HG03457 (cell line): ENCODE results near the gene KIF26B.

Experiments
- ATAC-seq: cut with Tn5 transposase; IDR thresholded peaks from one replicate; pipeline ENCODE4 v1.9.1; 2021; ENCODE audit warnings: moderate number of reproducible peaks; ENCODE audit not compliant: unreplicated experiment

The KIF26B gene

DNA sequence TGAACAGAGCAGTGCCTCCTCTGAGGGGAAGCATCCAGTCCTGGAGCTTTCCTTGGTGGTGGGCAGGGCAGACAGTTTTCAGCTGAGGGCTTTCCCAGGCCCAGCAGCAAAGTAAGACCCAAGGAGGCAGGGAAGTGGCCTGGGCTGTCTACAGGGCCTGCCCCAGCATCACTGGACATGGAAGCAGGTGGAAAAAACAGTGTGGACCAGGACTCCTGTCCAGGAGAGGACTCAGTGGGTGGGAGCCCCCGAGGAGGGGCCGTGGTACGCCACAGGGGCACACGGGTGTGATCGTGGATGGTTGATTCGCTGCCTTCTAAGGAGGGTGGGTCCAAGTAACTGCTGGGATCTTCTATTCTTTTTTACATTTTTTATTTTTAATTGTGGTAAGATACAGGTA, 387.6 kb downstream of the KIF26B start:
- ATAC-seq = no peak

DNA sequence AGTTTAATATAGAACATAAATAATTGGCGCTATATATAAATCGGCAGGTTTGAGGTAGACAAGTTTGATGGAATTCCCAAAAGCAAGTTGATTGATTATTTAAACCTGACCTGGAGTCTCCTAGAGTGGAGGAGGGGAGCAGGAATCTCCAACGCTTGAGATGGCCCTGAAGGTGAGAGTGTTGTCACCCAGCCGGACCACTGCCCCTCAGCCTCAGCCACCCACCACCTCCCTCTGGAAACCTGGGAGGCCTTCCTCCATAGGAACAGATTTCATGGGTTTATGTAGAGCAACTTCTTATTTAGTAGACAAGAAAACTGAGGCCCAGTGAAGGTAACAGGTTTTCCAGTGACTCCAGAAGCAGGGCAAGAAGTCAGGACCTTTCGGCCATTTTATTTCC, 389.5 kb downstream of the KIF26B start:
- no peak for ATAC-seq

DNA sequence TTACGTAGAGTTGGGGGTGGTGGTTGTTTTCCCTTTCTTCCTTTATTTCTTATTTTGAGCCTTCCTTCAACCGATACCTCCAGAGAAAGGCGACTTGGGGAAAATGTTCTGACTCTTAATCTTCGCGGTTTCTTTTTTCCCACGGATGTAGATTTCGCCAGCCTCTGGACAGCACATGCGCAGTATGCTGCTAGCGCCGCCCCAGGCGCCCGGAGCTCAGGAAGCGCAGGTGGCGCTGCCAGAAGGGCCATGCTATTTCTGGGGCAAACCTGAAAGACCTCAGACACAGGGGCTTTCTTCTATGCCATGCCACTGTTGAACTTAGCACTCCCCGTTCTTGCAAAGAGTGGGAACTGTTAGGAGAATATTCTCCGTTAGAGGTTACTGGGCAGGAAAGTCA, 392.1 kb downstream of the KIF26B start:
- ATAC-seq = no peak

DNA sequence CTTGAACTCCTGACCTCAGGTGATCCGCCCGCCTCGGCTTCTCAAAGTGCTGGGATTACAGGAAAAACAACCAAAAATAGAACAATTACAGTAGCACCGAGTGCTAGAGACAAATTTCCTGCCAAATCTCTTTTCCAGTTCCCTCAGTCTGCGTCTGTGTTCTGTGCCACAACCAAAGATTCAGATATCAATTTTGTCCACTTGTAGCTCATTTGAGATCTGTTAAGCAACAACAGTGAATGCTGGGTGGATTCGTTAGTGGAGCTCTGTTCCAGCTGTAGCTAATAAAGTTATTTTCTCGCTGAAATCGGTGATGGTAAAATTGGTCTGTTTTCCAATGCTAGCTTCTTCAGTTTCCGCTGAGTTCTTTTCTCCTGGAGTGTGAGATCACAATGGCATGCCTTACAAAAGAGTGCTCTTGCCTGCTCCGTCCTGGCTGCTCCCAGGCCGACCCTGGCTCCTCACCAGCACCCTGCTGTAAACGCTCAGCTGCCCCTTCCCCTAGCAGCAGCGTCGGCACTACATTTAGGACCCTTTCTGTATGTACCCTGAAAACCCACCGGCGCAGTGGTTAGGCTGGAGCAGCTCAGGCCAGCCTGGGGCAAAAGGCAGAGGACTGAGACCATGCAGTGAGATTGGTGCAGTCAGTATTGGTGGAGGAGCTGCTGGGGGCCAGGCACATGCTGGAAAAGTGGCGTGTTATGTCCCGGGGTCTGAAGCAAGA, 395.4 kb downstream of the KIF26B start:
- ATAC-seq = no peak

DNA sequence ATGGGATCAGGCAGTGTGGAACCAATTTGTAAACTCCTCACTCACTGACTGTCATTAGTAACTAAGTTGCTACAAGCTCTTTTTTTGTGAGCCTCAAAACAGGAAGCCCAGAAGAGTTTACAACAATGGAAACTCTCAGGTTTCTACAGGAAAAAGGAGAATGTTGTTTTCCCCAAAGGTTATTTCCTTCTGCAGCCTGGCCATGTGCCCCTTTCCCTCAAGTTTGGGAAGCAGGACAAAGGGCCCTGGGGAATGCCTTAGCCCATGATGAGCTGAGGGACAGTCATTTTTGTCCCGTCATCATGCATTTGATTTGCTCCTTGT, 395.9 kb downstream of the KIF26B start:
- ATAC-seq = no peak

DNA sequence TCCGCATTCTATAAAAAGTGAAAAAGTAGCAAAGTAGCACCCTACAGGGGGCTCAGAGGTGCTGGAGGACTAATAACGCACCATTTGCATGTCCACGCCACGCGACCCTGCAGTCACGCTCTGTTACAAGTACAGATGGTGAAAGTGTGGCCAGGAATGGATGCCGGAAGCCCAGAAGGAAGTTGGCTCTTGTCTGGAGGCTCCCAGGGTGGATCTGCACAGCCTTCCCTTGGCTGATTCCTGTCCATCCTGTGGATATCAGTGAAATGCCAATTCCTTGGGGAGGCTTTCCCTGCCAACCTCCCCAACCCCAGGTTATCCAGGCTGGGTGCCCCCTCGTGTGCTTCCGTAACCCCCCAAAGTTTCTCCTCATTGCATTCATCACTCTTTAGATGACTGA, 396.8 kb downstream of the KIF26B start:
- no peak for ATAC-seq

DNA sequence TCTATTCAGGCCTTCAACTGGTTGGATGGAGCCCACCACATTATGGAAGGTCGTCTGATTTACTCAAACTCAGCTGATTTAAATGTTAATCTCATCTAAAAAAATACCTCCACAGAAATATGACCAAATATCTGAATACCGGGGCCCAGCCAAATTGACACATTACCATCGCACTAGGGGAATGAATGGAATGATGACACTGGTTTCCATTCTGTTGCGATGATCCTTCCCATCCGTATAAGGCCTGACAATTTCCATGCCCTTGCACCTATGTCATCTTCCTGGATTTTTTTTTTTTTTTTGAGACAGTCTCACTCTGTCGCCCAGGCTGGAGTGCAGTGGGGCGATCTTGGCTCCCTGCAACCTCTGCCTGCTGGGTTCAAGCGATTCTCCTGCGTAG, 397.5 kb downstream of the KIF26B start:
- ATAC-seq = no peak

DNA sequence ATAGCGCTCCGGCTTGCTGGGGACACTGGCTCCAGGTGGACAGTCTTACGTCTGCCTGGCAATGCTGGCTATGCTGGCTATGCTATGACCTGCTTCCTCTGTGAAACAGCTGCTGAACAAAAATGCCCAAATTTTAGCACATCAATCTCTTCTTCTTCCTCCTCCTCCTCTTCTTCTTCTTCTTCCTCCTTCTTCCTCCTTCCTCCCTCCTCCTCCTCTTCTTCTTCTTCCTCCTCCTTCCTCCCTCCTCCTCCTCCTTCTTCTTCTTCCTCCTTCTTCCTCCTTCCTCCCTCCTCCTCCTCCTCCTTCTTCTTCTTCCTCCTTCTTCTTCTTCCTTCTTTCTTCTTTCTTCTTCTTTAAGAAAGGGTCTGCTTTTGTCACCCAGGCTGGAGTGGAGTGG, 401.3 kb downstream of the KIF26B start:
- no peak for ATAC-seq

DNA sequence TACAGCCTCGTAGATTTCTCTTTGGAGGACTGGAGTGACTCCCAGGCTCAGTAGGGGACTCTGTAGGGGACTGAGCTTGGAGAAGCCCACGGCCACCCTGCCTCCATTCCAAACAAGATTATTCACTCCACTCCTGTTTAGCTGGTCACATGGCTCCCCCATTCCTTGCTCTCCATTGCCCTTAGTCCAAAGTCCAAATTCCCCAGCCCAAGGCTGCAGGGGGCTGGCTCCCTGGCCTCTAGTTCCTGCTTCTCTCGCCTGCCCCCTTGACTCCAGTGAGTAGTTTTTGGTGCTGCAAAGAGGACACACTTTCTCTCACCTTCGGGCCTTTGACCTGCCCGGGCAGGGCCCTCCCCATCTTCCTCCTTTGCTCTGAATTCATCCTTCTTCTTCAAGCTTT, 403.3 kb downstream of the KIF26B start:
- no peak for ATAC-seq

DNA sequence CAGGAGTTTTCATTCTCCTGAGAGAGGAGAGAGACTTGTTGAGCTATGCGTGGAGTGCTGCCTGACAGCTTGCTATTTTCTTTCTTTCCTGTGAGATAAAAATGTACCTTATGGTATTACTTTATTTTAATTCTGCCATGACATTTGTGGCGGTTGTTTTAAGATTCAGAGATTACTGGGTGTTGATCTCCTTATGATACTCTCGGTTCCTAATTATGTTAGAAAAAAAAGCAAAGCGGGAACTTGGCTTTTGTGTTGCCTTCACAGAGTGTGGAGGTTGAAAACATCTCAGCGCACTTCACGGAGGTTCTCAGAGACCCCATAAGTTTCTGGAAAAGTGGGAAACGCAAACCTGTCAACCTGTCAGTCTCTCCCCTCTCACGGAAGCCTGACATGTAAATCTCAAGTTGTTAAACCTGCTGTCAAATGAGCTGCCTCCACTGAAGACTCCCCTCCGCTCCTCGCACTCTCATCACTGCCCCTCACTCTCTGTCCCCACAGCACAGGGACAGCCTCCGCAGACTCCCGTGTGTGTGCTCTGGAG, 405.6 kb downstream of the KIF26B start:
- no peak for ATAC-seq

DNA sequence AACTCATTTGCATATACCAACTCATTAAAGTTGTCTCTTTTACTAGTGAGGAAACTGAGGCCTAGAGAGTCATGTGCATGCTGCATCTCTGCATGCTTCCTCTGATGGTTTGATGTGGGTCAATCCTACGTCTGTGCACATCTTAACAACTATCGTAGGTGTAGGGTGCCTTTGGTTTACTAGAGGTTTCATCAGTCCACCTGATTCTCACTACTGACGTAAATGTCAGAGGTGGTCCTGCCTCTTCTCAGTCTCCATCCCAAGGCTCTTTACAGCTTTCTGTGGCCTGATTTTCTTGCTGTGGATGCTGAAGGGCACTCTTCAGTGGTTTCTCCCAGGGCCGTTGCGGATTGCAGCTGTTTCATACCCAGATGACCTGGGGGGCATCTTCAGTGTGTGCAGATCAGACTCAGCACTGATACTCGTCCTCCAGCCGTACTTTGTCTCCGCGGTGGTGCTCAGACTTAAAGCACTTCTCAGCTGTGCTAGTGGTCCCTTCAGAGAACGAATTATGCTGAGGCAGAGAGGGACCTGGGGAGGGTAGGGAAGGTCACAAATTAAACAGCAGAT, 407.0 kb downstream of the KIF26B start:
- ATAC-seq = no peak

DNA sequence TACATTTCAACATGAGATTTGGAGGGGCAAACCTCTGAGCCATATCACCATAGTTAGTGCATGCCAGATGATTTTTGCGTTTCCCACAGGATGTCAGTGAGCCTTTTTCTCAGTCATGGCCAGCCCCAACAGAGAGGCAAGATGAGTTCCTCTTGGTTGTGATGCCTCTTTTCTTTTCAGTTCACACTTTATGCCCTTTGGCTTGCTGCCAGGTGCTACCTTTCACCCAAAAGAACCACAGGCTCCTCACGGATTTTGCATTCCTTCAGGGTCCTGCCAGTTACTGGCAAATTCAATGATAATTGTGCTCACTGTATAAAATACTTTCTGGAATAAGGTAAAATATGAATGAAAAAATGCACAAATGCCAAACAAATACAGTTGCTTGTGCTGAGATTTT, 411.3 kb downstream of the KIF26B start:
- no peak for ATAC-seq

DNA sequence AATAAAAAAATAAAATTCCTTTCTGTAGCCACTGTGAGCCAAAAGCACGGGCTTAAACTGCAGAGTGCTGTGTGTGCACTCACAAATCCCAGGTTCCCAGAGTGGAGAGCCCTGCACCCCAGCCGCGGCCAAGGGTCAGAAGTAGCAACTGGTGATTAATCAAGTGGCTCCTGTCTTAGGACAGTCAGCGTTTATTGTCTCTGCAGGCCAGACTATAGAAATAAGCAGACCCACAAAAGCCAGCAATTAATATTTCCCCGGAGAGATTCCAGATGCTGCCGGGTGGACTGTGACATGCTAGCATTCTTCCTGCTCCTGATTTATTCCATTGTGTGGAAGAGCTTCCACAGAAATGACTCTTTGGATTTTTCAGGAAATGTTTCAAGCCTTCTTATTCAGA, 412.2 kb downstream of the KIF26B start:
- ATAC-seq = no peak

DNA sequence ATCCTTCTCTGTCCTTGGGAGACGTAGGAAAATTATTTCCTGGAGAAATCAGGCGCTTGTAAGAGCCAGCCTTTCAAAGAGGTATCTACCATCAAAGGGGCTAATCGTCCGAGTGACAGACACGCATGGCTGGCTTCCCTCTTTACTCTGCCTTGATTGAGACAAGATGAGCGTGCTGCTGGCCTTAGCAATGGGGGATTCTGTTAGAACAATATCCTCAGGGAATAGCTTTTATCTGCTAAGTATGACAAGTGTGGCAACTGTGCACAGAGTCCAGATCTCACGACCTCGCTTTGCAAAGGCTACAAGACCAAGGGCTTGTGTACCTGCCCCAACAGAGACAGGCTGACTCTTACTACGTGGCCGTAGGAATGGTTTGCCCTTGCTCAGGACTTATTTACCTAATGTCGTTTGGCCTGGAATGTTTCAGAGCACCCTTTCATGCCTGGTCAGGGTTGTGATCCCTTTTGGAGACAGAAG, 417.1 kb downstream of the KIF26B start:
- ATAC-seq = no peak

DNA sequence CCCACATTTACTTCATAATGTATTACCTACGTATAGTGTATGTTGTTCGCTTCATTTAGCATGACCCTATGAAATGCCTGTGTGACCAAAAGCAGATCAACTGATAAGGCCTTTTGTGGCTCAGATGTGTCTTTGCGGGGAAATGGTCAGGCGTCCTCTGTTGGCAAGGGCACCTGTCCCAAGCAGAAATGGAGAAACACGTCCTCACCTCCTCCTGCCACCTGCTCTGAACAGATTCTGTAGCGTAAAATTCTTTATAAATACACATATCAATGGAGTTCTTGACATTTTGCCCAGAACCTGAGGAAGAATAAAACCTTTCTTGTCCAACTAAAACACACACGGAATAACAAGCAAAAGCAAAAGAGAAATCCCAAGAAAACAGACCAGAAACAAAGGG, 417.9 kb downstream of the KIF26B start:
- no peak for ATAC-seq

DNA sequence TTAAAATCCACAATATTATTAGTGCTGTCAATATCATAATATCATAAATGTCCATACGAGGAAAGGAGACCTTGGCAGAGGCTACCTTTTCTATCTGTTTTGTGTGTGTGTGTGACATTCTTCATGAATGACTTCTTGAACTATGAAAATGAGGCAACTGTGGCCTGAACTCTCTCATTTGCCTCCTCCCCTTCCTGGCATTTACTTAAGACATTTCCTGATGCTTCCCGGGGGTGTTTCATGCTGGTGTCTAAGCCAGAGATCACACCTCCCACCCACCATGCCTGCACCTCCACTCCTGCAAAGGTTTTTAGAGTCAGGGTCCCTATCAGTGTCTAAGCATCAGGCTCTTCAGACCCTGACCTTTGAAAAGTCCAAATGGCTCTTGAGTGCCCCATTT, 420.9 kb downstream of the KIF26B start:
- no peak for ATAC-seq

DNA sequence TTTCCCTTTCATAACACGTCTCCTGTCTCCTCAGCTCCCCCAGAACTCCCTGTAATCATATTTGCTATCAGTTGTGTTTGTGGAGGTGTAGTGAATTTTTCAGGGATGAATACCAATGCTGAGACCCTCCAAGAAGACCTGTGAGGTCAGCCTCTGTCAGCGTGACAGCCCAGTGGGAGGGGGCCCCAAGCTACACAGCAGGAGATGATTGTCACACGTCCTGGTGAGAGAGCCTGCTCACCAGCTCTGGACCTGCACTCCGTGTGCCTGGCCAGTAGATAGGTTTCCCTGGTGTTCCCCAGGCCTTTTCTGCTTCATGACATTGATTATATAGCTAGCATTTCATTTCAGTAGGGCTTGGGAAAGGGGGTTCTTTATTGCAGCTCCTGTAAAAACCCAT, 421.5 kb downstream of the KIF26B start:
- ATAC-seq = no peak

DNA sequence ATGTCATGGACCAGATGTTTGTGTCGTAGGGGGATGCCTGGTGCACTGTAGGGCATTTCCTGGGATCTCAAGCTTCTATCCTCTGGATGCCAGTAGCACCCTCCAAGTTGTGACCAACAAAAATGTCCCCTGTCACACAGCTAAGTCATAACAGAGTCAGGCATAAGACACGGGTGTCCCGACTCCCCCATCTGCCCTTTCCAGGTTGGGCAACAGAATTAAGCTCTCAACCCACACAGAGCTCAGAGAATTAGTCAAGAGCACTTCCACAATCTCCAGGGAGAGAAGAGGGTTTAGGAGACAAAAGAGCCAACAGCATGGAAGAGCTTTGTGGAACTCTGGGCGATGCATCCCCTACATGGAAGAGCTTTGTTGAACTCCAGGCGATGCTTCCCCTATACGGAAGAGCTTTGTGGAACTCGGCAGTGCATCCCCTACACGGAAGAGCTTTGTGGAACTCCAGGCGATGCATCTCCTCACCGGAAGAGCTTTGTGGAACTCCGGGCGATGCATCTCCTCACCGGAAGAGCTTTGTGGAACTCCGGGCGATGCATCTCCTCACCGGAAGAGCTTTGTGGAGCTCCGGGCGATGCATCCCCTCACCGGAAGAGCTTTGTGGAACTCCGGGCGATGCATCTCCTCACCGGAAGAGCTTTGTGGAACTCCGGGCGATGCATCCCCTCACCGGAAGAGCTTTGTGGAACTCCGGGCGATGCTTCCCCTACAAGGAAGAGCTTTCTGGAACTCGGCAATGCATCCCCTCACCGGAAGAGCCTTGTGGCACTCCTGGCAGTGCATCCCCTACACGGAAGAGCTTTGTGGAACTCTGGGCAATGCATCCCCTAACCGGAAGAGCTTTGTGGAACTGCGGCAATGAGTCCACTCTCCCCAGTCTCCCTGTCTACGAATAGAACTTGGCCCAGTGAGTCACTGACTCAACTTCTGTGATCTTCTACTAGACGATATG, 422.7 kb downstream of the KIF26B start:
- ATAC-seq = no peak

DNA sequence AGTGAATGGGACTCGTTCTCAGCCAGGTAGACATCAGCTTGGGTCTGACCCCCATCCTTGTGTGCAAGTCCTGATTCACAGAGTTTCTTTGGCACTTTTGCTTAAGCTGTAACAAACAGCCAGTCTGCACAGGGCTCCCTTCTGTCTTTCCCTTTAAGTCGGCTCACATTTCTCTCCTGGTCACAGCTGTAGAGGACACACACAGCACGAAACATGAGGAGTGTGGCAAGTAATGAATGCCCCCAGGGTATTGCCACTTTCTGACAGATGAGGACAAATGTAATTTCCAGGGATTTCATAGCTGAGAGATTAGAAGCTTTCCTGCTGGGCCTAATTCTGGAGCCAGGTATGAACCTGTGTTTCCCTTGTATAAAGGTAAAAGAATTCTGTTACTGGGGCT, 423.5 kb downstream of the KIF26B start:
- ATAC-seq = no peak

DNA sequence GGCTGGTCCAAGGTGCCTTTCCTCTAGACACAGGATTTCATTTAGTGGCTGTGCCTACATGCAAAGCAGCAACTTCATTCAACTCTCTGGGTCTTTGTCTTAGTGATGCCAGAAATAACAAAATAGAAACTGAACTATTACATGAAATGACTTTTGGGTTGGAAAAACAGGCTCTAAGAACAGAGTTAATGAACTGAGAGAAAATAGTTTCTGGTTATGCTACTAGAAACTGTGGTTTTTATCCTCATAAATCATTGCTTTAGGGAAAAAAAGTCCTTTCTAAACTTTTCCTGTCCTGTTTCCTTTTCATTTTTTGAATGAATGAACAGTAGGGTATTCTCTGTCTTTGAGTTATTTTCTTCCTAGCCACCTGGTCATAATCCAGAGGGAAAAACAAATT, 424.0 kb downstream of the KIF26B start:
- no peak for ATAC-seq

DNA sequence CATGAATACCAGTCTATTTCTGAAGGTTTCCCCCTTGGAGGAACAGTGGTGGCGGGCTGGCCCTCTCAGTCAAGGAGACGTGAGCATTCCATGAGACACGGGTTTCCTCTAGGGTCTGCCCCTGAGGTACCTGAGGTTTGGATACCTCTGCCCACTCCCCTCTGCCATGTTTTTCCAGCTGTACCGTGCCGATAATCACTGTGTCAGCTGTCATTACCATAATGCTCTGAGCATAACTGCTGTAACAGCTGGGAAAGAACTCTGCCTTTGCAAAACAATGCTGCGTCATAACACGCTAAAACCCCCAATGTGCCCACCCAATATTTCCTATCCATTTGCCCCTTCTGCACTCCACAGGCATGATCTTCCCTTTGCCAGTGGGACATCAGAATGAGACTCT, 425.1 kb downstream of the KIF26B start:
- ATAC-seq = no peak

DNA sequence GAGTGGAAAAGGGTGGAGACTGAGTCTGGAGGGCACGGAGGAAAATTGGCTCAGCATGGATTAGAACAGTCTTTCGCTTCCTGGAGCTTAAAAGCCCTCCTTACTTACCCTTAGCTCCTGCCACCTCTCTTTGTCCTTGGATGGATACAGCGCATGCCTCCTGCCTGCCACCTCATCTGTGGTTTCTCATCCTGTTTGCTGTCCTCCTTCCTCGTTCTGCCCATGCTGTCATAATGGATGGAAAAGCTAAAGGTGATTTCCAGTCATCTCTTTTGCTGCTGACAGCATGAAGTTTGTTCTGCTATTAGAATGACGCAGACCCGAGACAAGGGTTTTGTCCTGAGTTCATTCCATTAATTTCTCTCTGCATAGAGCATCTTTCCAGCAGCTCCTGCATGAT, 425.9 kb downstream of the KIF26B start:
- ATAC-seq = no peak
